HAP-1 (cell line): ENCODE results near the gene ACVR1C.
"Not testable (repeated sequence)": the region's sequence is repeated elsewhere in the genome, so short reads cannot be mapped to it uniquely, and the experiment has no call there.

Experiments used
- DNase-seq, 2 experiments: peaks; one replicate each; pipeline ENCODE4 v3.0.0-alpha.2; 2016 to 2020; ENCODE audit warnings: low spot score in 2 of 2
- H3K27me3 ChIP-seq: fragments of 250-450 bp; sonication (Bioruptor Pico); 2 replicates; pipeline ENCODE4 v1.5.1; 2020; ENCODE audit warnings: low read depth, mild to moderate bottlenecking, moderate library complexity
- H3K36me3 ChIP-seq: fragments of 250-450 bp; sonication (Bioruptor Pico); replicated peaks from 2 replicates; pipeline ENCODE4 v1.5.1; 2020; ENCODE audit warnings: mild to moderate bottlenecking
- H3K4me1 ChIP-seq: fragments of 250-450 bp; sonication (Bioruptor Pico); 2 replicates; pipeline ENCODE4 v1.5.1; 2020; ENCODE audit warnings: mild to moderate bottlenecking
- H3K4me3 ChIP-seq: fragments of 250-450 bp; sonication (Bioruptor Pico); 2 replicates; pipeline ENCODE4 v1.5.1; 2020; ENCODE audit warnings: mild to moderate bottlenecking, moderate library complexity
- H3K9me3 ChIP-seq: fragments of 250-450 bp; sonication (Bioruptor Pico); 2 replicates; pipeline ENCODE4 v1.5.1; 2020; ENCODE audit warnings: mild to moderate bottlenecking, moderate library complexity
- in situ Hi-C: fragments of 300-500 bp; cut with MboI; formaldehyde crosslinking; loops from 3 replicates; pipeline ENCODE4 v1.14.3; 2020; ENCODE audit warnings: low sequenced_read_pairs, inconsistent platforms, mixed read lengths

Gene ACVR1C

DNA sequence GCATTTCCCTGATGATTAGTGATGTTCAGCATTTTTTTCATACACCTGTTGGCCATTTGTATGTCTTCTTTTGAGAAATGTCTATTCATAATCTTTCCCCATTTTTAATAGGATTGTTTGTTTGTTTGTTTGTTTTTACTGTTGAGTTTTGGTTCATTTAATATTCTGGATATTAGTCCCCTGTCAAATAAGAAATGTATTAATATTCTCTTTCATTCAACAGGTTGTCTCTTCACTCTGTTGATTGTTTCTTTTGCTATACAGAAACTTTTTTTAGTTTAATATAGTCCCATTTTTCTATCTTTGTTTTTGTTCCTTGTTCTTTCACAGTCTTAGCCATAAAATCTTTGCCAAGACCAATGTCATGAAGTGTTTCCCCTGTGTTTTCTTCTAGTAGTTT, 22.1 kb downstream of the ACVR1C start:
- no peak overlapping the region for H3K4me3 ChIP-seq
- no peaks in the 10 kb centered on the region for H3K9me3 ChIP-seq
- no peaks in the 10 kb centered on the region for H3K4me1 ChIP-seq
- H3K27me3 ChIP-seq: peaks cover 14% of the 10 kb centered on the region
- H3K36me3 ChIP-seq: no peaks in the 10 kb centered on the region
- DNase-seq: no peak
- in situ Hi-C loops: no loop called here

DNA sequence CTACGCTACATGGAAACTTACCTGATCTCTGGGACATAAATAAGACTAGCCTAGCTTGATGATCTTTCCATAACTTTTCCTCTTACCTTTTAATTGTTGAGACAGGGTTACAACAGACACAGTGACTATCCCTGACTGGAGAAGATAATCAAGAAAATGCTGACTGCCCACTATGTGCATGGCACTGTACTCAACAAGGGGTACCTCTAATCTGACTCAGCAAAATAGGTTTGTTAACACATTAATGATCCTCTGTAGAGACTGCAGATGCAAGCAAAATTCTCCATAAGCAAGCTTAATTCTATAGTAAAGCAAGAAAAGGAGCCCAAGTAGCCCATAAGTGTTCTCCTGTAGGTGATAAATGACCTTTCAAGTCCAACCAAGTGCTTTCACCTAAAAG, 25.5 kb downstream of the ACVR1C start:
- Histone ChIP-seq H3K4me1 (no peaks in the 10 kb centered on the region), H3K9me3 (no peaks in the 10 kb centered on the region), H3K36me3 (no peaks in the 10 kb centered on the region), H3K27me3 (peaks cover 27% of the 10 kb centered on the region), H3K4me3 (no peak overlapping the region)
- no peak for DNase-seq
- in situ Hi-C loops: no loop called here

DNA sequence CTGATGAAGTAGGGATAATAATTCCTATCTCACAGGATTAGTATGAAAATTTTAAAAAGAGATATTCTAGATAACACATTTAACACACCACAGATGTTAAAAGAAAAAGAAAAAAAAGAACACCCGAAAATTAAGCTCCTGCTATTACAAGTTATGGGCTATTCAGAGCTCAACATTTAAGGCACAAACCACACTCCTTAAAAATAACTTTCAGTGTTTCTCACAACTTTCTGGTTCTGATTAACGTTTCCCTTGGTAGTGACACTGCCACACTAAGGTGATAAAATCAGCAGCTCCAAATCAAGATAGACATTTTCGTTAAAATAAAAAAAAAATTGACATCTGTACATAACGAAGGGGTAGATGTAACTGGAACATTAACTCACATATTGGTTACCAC, 26.9 kb downstream of the ACVR1C start:
- in situ Hi-C loops: no loop called here
- no peaks in the 10 kb centered on the region for H3K4me1 ChIP-seq
- H3K9me3 ChIP-seq: no peaks in the 10 kb centered on the region
- H3K27me3 ChIP-seq: peaks cover 32% of the 10 kb centered on the region
- no peak overlapping the region for H3K4me3 ChIP-seq
- no peak for DNase-seq
- no peaks in the 10 kb centered on the region for H3K36me3 ChIP-seq

DNA sequence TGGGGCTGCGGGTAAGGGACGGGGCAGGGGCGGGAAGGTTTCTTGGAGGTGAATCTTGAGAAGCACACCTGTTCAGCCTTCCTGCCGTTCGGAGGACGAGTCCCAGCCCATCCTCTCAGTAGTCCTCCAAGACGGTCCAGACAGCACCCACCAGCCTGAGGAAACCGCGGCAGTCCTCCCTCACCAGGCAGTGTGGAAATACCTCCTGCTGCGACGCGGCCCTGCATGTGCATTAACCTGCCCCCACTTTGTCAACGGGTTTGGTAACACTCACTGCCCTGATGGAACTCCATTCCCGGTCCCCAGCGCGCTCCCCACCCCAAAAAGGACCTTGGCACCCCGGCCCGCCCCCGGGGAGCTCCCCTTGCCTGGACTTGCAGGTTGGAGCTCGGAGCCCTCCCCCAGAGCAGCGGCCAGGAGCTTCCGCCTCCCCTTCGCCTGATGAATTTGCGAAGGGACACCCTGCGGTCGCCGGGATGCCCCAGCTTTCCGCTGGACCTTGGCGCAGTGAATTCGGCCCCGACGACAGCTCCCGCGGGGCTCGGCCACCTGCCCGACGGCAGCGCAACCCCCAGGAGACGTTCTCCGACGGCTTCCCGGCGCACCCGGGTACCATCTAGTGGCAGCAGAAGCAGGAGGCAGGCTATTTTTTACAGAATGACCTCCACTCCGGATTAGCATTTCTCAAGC, 31.5 kb downstream of the ACVR1C start:
- no peak overlapping the region for H3K4me3 ChIP-seq
- no peaks in the 10 kb centered on the region for H3K4me1 ChIP-seq
- H3K36me3 ChIP-seq: no peaks in the 10 kb centered on the region
- in situ Hi-C loops: no loop called here
- peak; percentile 12 to 65 for DNase-seq
- H3K27me3 ChIP-seq: peaks cover 35% of the 10 kb centered on the region
- H3K9me3 ChIP-seq: no peaks in the 10 kb centered on the region

DNA sequence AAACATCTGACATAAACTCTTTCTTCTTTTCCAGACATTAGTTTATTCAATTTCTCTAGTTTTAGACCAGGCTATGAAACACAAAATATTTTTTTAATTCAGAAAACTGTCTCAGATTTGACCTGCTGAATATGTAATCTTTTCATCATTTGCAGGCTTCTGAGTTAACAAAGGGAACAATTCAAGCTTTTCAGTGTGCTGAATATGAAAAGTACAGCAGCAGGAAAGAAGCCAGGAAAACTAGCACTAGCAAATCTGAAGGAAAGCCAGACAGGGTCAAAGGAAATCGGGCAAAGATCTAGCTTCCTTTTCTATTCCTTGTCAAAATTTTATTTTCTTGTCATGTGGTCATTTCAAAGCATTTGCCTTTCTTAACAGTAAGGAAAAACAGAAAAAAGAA, 35.3 kb downstream of the ACVR1C start:
- Histone ChIP-seq H3K36me3 (no peaks in the 10 kb centered on the region), H3K4me1 (no peaks in the 10 kb centered on the region), H3K9me3 (no peaks in the 10 kb centered on the region), H3K27me3 (peaks cover 23% of the 10 kb centered on the region), H3K4me3 (no peak overlapping the region)
- in situ Hi-C loops: no loop called here
- DNase-seq: no peak

DNA sequence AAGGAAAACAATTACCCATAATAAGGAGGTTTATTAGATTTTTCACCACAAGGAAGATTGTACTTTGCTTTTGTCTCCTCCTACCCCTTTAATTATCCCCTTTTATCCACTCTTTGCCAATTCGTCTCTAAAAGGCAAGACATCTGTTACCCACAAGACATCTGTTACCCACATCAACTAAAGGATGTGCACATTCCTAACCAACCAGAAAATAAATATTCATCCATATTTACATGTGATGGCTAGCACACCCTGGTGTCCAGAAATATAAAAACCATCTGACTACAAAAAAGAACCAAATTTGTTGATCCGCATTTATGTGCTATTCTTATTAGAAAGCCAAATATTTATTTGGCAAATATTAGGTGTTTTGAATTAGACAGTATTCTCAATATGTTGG, 35.7 kb downstream of the ACVR1C start:
- Histone ChIP-seq H3K4me3 (no peak overlapping the region), H3K36me3 (no peaks in the 10 kb centered on the region), H3K9me3 (no peaks in the 10 kb centered on the region), H3K27me3 (peaks cover 23% of the 10 kb centered on the region), H3K4me1 (no peaks in the 10 kb centered on the region)
- peak in 1 of 2 experiments; percentile 19 for DNase-seq
- in situ Hi-C loops: no loop called here

DNA sequence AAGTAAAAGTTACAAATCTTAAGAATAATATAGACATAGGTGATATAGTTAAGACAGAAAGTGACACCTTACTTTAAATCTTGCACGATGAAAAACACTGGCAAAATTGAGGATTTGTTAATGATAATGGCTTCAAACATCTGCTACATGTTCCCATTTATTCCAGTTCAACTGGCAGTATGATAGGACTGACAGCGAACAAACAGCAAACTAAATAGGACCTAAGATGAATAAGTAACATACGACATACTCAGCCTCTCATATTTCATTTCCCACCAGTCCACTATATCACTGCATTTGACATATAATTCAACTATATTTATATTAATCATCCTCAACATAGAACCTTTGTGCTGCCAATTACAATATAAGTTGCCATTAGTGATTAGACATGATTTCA, 36.3 kb downstream of the ACVR1C start:
- in situ Hi-C loops: no loop called here
- H3K27me3 ChIP-seq: peaks cover 23% of the 10 kb centered on the region
- no peak overlapping the region for H3K4me3 ChIP-seq
- no peaks in the 10 kb centered on the region for H3K36me3 ChIP-seq
- DNase-seq: no peak
- H3K4me1 ChIP-seq: no peaks in the 10 kb centered on the region
- H3K9me3 ChIP-seq: no peaks in the 10 kb centered on the region

DNA sequence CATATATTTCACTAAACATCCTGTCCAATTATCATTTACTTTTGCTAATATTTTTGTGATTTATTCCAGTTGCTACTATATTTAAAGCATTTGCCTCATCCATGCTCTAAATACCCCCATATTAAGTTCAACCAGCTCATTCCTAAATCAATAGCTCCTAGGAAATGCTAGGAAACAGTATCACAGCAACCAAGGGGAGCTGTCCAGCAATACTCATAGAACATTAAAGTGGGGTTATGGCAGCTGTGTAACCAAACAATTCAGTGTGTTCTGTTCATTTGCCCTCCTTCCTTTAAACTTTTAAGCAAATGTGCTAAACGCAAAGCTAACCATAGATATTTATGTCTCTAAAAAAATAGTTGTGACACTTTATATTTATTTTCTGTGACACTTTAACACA, 41.1 kb downstream of the ACVR1C start:
- H3K4me3 ChIP-seq: no peak overlapping the region
- in situ Hi-C loops: no loop called here
- no peaks in the 10 kb centered on the region for H3K9me3 ChIP-seq
- H3K27me3 ChIP-seq: peaks cover 4% of the 10 kb centered on the region
- no peak for DNase-seq
- H3K36me3 ChIP-seq: no peaks in the 10 kb centered on the region
- no peaks in the 10 kb centered on the region for H3K4me1 ChIP-seq

DNA sequence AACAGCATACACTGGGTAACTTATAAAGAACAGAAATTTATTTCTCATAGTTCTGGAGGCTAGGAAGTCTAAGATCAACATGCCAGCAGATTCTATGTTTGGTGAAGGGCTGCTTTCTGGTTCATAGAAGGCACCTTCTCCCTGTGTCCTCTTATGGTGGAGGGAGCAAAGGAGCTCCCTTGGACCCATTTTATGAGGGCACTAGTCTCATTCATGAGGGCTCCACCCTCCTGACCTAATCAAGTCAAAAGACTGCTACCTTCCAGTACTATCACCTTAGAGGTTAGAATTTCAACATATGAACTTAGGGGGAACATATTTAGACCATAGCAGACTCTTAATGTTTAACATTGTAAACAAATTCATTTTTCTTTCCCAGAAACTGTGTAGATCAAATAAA, 54.5 kb downstream of the ACVR1C start:
- Histone ChIP-seq H3K4me1 (no peaks in the 10 kb centered on the region), H3K9me3 (no peaks in the 10 kb centered on the region), H3K36me3 (no peaks in the 10 kb centered on the region), H3K4me3 (no peak overlapping the region), H3K27me3 (no peaks in the 10 kb centered on the region)
- DNase-seq: no peak
- in situ Hi-C loops: no loop called here

DNA sequence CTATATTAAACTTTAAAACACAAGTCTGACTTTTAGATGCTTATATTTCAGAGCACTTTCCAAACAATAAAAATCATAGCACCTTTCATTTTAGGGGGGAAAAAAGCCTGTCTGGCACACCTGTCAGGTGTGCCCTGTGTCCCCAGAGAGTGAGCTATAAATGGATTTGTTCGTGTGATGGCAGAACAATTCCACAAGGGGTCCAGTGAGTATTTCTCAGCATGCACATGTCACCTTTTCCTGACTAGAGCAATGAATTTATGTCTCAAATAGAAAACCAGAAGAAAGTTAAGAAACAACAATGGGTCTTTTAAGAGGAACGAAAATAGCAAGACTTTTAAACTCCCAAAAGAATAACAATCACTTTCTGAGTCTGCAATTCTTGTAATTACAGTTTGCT, 55.9 kb downstream of the ACVR1C start:
- H3K9me3 ChIP-seq: no peaks in the 10 kb centered on the region
- DNase-seq: peak; percentile 5 to 7
- H3K4me1 ChIP-seq: no peaks in the 10 kb centered on the region
- no peak overlapping the region for H3K4me3 ChIP-seq
- in situ Hi-C loops: no loop called here
- no peaks in the 10 kb centered on the region for H3K27me3 ChIP-seq
- H3K36me3 ChIP-seq: no peaks in the 10 kb centered on the region

DNA sequence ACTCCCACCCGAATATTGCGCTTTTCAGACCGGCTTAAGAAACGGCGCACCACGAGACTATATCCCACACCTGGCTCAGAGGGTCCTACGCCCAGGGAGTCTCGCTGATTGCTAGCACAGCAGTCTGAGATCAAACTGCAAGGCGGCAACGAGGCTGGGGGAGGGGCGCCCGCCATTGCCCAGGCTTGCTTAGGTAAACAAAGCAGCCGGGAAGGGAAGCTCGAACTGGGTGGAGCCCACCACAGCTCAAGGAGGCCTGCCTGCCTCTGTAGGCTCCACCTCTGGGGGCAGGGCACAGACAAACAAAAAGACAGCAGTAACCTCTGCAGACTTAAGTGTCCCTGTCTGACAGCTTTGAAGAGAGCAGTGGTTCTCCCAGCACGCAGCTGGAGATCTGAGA, 62.0 kb downstream of the ACVR1C start:
- H3K4me1 ChIP-seq, H3K4me3 ChIP-seq, H3K27me3 ChIP-seq, in situ Hi-C loops, H3K9me3 ChIP-seq, H3K36me3 ChIP-seq: not testable (repeated sequence)
- peak in 1 of 2 experiments; percentile 20 for DNase-seq

DNA sequence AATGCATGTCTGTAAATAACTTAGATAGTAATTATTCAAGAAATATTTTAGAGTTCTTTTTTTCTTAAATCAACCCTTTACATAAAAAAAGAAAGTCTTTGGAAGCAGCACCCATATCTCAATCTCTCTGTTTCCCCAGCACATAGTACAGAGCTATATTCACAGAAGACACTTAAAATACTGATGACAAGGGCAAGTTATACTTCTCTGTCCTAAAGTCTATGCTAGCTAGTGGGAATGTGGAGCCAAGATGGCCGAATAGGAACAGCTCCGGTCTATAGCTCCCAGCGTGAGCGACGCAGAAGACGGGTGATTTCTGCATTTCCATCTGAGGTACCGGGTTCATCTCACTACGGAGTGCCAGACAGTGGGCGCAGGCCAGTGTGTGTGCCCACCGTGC, 62.6 kb downstream of the ACVR1C start:
- H3K36me3 ChIP-seq, H3K4me1 ChIP-seq, in situ Hi-C loops, H3K4me3 ChIP-seq, H3K27me3 ChIP-seq, DNase-seq, H3K9me3 ChIP-seq: not testable (repeated sequence)

DNA sequence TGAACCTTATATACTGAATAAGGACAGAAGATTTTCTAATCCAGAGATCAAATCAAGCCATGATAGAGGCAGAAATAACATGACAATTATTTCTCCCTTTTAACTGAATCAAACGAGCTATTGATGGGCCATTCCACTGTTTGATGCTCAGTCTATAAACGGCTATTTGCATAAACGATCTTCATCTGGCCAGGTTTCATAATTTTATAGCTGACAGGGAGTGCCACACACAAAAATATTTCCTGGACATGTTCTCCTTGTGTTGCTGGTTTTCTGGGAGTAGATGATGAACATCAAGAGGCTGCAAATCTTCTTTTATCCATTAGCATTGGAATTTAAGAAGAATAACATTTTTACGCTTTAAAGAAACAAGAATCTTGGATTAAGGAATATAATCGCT, 63.1 kb downstream of the ACVR1C start:
- Histone ChIP-seq H3K27me3 (no peaks in the 10 kb centered on the region), H3K4me3 (no peak overlapping the region), H3K9me3 (no peaks in the 10 kb centered on the region), H3K36me3 (no peaks in the 10 kb centered on the region), H3K4me1 (no peaks in the 10 kb centered on the region)
- no peak for DNase-seq
- in situ Hi-C loops: no loop called here

DNA sequence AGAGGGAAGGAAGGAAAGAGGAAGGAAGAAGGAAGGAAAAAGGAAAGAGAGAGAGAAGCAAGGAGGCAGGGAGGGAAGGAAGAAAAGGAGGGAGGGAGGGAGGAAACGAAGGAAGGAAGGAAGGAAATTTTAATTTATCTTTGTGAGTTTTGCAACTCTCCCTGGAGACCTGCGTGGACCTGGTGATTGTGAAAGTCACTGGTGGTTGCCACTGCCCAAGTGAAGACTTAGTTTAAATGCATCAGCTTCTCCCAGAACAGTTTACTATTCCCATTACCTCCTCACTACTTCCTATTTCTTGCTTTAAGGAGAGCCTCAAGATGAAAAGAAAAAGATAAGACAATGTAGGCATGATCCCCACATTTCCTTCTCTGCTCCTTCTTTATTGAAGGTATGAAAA, 68.8 kb downstream of the ACVR1C start:
- Histone ChIP-seq H3K27me3 (no peaks in the 10 kb centered on the region), H3K9me3 (no peaks in the 10 kb centered on the region), H3K4me3 (no peak overlapping the region), H3K36me3 (no peaks in the 10 kb centered on the region), H3K4me1 (no peaks in the 10 kb centered on the region)
- no peak for DNase-seq
- in situ Hi-C loops: no loop called here

DNA sequence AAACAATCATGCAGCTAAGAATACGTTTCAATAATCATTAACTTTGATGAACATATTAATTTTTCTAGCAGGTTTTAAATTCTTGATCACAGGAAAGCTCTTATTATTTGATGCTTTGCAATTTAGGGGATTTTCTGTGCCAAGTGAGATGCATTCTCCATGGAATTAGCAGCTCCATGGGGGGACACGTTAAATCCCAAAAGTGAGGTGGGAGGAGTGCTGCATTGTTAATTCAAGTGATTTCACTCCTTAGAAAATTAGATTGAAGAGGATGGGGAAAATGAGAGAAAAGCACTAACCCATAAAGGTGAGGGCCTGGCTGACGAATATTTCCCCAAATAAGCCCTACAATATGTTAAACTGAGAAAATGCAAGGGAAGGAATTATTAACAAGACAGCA, 69.2 kb downstream of the ACVR1C start:
- no peaks in the 10 kb centered on the region for H3K36me3 ChIP-seq
- DNase-seq: no peak
- no peaks in the 10 kb centered on the region for H3K27me3 ChIP-seq
- H3K9me3 ChIP-seq: no peaks in the 10 kb centered on the region
- H3K4me3 ChIP-seq: no peak overlapping the region
- in situ Hi-C loops: no loop called here
- H3K4me1 ChIP-seq: no peaks in the 10 kb centered on the region
